Astrocyte (in vitro differentiated cells and primary cell): ENCODE data around the gene GSE1.

Experiments
- EZH2 ChIP-seq: IDR thresholded peaks from 2 replicates; pipeline ENCODE4 v1.6.1; 2012; ENCODE audit warnings: mild to moderate bottlenecking, low read length, inconsistent platforms; ENCODE audit not compliant: insufficient read depth
- TF ChIP-seq, protein P1 (sequence below): IDR thresholded peaks from 2 replicates; pipeline ENCODE4 v1.5.1; 2011; ENCODE audit warnings: low read depth, mild to moderate bottlenecking, inconsistent platforms, low read length, moderate library complexity; ENCODE audit not compliant: insufficient read depth

DNA sequence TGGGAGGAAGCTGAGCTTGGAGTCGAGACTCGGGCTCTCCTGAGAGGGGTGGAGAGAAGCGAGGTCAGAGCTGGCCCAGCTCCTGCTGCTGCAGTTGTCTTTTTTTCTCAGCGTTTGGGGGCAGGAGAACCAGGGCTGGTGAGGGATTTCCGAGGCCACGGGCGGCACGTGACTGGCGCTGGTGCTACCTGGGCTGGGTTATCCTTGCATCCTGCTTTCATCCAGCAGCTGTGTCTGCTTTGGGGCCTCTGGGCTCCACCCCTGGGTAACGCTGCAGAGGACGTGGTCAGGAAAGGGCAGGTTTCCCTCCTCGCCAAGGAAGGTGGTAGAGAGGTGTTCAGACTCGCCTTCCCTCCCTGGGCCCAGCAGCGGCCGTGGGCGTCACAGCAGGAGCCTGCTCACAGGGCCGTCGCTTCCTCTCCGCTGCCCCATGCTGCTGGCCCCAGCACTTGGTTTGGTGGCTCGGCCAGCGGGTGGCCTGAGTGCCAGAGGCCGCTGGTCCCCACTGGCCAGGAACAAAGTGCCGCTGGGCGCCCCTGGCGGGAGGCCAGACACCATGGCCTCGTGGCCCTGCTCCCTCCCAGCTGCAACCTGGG lies 22.5 kb downstream of the GSE1 start:
- TF ChIP-seq, protein P1, sequence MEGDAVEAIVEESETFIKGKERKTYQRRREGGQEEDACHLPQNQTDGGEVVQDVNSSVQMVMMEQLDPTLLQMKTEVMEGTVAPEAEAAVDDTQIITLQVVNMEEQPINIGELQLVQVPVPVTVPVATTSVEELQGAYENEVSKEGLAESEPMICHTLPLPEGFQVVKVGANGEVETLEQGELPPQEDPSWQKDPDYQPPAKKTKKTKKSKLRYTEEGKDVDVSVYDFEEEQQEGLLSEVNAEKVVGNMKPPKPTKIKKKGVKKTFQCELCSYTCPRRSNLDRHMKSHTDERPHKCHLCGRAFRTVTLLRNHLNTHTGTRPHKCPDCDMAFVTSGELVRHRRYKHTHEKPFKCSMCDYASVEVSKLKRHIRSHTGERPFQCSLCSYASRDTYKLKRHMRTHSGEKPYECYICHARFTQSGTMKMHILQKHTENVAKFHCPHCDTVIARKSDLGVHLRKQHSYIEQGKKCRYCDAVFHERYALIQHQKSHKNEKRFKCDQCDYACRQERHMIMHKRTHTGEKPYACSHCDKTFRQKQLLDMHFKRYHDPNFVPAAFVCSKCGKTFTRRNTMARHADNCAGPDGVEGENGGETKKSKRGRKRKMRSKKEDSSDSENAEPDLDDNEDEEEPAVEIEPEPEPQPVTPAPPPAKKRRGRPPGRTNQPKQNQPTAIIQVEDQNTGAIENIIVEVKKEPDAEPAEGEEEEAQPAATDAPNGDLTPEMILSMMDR = no peak
- TF ChIP-seq EZH2 = no peak
